DMS 273 (cell line): ENCODE data around the gene KCTD17.

Experiments used
- DNase-seq: peaks from one replicate; lab custom pipeline; 2025; ENCODE audit not compliant: unreplicated experiment; lab: John Stamatoyannopoulos, UW

The KCTD17 gene

GRCh38 chr22:37020192-37020479 is 31.4 kb upstream of the KCTD17 start:
- DNase-seq: peak; percentile 43

- DNase-seq: no peak
Observed at GRCh38 chr22:37021041-37021440, 30.5 kb upstream of the KCTD17 start.

- peak; percentile 69 for DNase-seq
Observed at GRCh38 chr22:37021710-37022482, 29.6 kb upstream of the KCTD17 start.

GRCh38 chr22:37022483-37023337 is 28.8 kb upstream of the KCTD17 start:
- no peak for DNase-seq

- no peak for DNase-seq
Observed at GRCh38 chr22:37023743-37024338, 27.7 kb upstream of the KCTD17 start.

GRCh38 chr22:37024339-37025157 is 27.0 kb upstream of the KCTD17 start:
- no peak for DNase-seq

GRCh38 chr22:37025500-37026070 is 26.0 kb upstream of the KCTD17 start:
- no peak for DNase-seq

- no peak for DNase-seq
Observed at GRCh38 chr22:37026325-37026724, 25.2 kb upstream of the KCTD17 start.

- no peak for DNase-seq
Observed at GRCh38 chr22:37027556-37027955, 24.0 kb upstream of the KCTD17 start.

GRCh38 chr22:37028692-37029674 is 22.6 kb upstream of the KCTD17 start:
- DNase-seq: no peak

GRCh38 chr22:37030560-37031281 is 20.8 kb upstream of the KCTD17 start:
- peak; percentile 10 for DNase-seq

GRCh38 chr22:37032134-37032534 is 19.4 kb upstream of the KCTD17 start:
- no peak for DNase-seq

GRCh38 chr22:37032535-37033460 is 18.7 kb upstream of the KCTD17 start:
- DNase-seq: peak; percentile 10

- no peak for DNase-seq
Observed at GRCh38 chr22:37033605-37034430, 17.7 kb upstream of the KCTD17 start.

GRCh38 chr22:37036655-37037377 is 14.7 kb upstream of the KCTD17 start:
- DNase-seq: no peak

- no peak for DNase-seq
Observed at GRCh38 chr22:37037669-37038068, 13.9 kb upstream of the KCTD17 start.
